ENCODE measurements around the gene CD86. TPM values are rescaled to one million over a fixed set of nuclear protein-coding genes. Genes with fewer than 3 reads are reported as not detected.
A peak's percentile ranks its signal among the peaks of the same experiment; 100 is the strongest.

CD86 gene
- total RNA-seq, 1 donor from 2014 or later: not detected

DNA sequence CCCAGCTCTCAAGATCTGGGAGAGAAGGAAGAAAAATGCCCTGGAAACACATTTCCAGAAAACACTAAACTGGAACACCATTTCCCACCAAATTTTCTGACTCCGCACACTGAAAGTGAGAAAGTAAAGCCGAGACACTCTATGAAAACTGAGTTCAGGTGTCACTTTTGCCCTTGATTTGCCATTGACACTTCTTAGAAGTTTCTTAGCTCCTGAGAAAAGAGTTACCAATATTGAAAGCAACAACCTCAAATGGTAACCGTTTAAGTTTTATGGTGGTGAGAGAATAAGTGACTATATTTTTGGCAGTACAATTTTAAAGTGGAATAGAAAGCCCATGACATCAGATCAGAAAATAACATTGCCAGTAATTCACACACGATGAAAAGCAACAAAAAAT lies 39.0 kb downstream of the CD86 start:
- Mint-ChIP-seq H3K4me3 (no peak overlapping the region), H3K27ac (ENCODE audit: unreplicated experiment) (peak overlapping the region; percentile 8), H3K4me1 (peaks cover 15% of the 10 kb centered on the region), H3K9me3 (no peaks in the 10 kb centered on the region), H3K36me3 (ENCODE audit: low read depth) (no peaks in the 10 kb centered on the region), H3K27me3 (ENCODE audit: low read depth) (peaks cover 2% of the 10 kb centered on the region)
- TF ChIP-seq, protein P1, sequence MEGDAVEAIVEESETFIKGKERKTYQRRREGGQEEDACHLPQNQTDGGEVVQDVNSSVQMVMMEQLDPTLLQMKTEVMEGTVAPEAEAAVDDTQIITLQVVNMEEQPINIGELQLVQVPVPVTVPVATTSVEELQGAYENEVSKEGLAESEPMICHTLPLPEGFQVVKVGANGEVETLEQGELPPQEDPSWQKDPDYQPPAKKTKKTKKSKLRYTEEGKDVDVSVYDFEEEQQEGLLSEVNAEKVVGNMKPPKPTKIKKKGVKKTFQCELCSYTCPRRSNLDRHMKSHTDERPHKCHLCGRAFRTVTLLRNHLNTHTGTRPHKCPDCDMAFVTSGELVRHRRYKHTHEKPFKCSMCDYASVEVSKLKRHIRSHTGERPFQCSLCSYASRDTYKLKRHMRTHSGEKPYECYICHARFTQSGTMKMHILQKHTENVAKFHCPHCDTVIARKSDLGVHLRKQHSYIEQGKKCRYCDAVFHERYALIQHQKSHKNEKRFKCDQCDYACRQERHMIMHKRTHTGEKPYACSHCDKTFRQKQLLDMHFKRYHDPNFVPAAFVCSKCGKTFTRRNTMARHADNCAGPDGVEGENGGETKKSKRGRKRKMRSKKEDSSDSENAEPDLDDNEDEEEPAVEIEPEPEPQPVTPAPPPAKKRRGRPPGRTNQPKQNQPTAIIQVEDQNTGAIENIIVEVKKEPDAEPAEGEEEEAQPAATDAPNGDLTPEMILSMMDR (conservative IDR thresholded peaks at IDR 0.05): no peak
- no peak for DNase-seq (ENCODE audit: low read depth, low spot score)

DNA sequence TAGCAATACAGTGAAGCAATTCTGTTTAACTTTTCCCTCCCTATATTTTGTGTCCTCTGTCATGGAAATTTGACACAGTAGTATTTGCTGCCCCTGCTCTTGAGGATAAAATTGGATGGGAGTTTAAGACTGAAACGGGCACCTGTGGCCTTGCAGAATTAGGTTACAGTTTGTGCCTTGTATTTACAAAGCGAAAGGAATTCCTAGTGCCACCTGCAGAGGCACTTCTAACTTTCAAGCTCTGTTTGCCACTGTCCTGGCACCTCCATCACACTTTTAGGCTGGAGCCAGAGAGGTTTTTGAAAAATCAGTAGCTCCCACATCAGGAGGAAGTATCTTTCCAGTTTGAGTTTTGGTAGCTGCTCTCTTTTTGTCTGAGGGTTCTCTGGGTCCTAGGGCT lies 39.5 kb downstream of the CD86 start:
- Mint-ChIP-seq H3K27me3 (ENCODE audit: low read depth) (peaks cover 2% of the 10 kb centered on the region), H3K36me3 (ENCODE audit: low read depth) (no peaks in the 10 kb centered on the region), H3K4me3 (no peak overlapping the region), H3K4me1 (peaks cover 15% of the 10 kb centered on the region), H3K9me3 (no peaks in the 10 kb centered on the region), H3K27ac (ENCODE audit: unreplicated experiment) (peak overlapping the region; percentile 8)
- DNase-seq (ENCODE audit: low read depth, low spot score): no peak
- TF ChIP-seq, protein P1 (conservative IDR thresholded peaks at IDR 0.05): no peak

DNA sequence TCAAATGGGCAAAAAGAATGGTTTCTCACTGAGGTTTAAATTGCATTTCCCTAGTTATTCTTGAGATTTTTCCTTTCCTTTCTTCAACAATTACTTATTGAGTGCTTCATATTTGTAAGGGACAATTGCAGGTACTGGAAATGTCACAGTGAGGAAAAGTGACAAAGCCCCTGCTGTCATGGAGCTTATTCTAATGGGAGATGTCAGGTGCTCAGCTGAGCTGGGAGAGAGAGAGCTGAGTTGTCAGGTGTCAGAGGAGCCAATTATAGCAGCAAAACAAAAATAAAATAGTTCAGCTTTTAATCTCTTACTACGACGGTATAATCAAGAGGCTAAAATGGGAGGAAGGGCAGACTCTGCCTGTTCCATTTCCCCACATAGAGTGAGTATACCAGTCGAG lies 42.0 kb downstream of the CD86 start:
- H3K27ac Mint-ChIP-seq (ENCODE audit: unreplicated experiment): no peak overlapping the region
- H3K4me1 Mint-ChIP-seq: peaks cover 4% of the 10 kb centered on the region
- no peaks in the 10 kb centered on the region for H3K36me3 Mint-ChIP-seq (ENCODE audit: low read depth)
- TF ChIP-seq, protein P1 (conservative IDR thresholded peaks at IDR 0.05): no peak
- H3K4me3 Mint-ChIP-seq: no peak overlapping the region
- DNase-seq (ENCODE audit: low read depth, low spot score): no peak
- peaks cover 2% of the 10 kb centered on the region for H3K27me3 Mint-ChIP-seq (ENCODE audit: low read depth)
- no peaks in the 10 kb centered on the region for H3K9me3 Mint-ChIP-seq

DNA sequence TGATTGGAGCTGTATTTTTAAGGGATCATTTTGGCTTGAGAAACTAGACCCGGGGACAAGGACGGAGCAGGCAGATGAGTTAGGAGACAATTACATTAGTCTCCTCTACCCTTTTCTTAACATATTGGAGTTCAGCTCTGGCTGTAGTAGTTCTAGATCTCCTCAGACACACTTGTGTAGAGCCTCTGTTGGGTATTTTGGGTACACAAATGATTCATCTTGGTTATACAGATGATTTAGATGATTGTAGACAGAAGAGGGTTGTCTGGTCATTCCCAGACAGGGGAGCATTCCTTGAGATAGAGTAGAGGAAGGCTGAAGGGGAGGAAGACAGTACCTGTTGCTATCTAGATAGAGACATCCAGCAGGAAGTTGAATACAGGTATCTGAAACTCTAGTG lies 43.4 kb downstream of the CD86 start:
- H3K27ac Mint-ChIP-seq (ENCODE audit: unreplicated experiment): no peak overlapping the region
- no peaks in the 10 kb centered on the region for H3K36me3 Mint-ChIP-seq (ENCODE audit: low read depth)
- no peak for DNase-seq (ENCODE audit: low read depth, low spot score)
- TF ChIP-seq, protein P1 (conservative IDR thresholded peaks at IDR 0.05): no peak
- no peaks in the 10 kb centered on the region for H3K9me3 Mint-ChIP-seq
- H3K27me3 Mint-ChIP-seq (ENCODE audit: low read depth): peaks cover 2% of the 10 kb centered on the region
- no peaks in the 10 kb centered on the region for H3K4me1 Mint-ChIP-seq
- H3K4me3 Mint-ChIP-seq: no peak overlapping the region

DNA sequence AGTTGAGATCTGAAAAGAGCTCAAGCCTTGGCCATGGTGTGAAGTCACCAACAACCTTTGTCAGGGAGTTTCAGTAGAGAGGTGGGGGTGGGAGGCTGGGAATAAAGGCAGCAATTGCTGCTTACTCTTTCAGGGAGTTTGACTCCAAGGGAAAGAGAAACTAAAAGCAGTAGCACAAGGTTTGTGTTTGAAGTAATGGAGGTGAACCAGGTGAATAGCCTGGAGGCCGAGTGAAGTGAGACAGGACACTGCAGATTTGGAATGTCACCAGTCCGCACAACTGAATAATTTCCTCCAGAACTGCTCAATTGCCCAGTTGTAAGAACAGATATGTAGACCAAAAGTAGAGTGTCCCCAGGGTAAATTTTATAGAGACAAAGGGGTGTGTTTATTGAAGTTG lies 44.1 kb downstream of the CD86 start:
- Mint-ChIP-seq H3K27ac (ENCODE audit: unreplicated experiment) (no peak overlapping the region), H3K27me3 (ENCODE audit: low read depth) (peaks cover 2% of the 10 kb centered on the region), H3K4me3 (no peak overlapping the region), H3K36me3 (ENCODE audit: low read depth) (no peaks in the 10 kb centered on the region), H3K4me1 (no peaks in the 10 kb centered on the region), H3K9me3 (no peaks in the 10 kb centered on the region)
- no peak for DNase-seq (ENCODE audit: low read depth, low spot score)
- TF ChIP-seq, protein P1 (conservative IDR thresholded peaks at IDR 0.05): no peak

DNA sequence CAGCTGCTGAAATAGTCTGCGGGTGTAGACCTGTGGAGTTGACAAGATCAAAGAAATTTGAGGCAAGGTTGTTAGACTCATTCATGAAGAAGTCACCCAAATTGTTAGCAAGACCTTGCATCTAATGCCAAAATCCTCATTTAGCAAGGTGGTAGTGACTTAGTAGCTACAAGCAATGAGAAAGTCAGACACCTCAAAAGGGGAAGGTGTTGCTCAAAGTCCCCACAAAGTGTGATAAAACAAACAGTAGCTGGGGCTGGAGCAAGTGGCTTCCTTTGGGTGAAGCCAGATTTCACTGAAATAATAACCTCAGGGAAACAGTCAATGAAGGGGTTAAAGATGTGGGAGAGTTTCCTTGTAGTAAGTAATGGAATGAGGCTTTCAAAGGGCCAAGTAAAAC lies 44.9 kb downstream of the CD86 start:
- H3K27me3 Mint-ChIP-seq (ENCODE audit: low read depth): peaks cover 2% of the 10 kb centered on the region
- no peaks in the 10 kb centered on the region for H3K36me3 Mint-ChIP-seq (ENCODE audit: low read depth)
- no peak for DNase-seq (ENCODE audit: low read depth, low spot score)
- H3K9me3 Mint-ChIP-seq: no peaks in the 10 kb centered on the region
- H3K27ac Mint-ChIP-seq (ENCODE audit: unreplicated experiment): no peak overlapping the region
- H3K4me3 Mint-ChIP-seq: no peak overlapping the region
- TF ChIP-seq, protein P1 (conservative IDR thresholded peaks at IDR 0.05): no peak
- H3K4me1 Mint-ChIP-seq: no peaks in the 10 kb centered on the region
